Loucy (cell line): ENCODE results near the gene CEMIP2.

Experiments
- CTCF ChIP-seq: fragments of 200-600 bp; sonication (generic); conservative IDR thresholded peaks from 2 replicates; pipeline ENCODE4 v1.5.1; 2014; ENCODE audit warnings: mild to moderate bottlenecking, antibody characterized with exemption, low read length
- EZH2phosphoT487 ChIP-seq: fragments of 200-600 bp; IDR thresholded peaks from 2 replicates; pipeline ENCODE4 v1.6.1; 2018; ENCODE audit warnings: antibody characterized with exemption, mild to moderate bottlenecking, moderate library complexity, borderline replicate concordance

GRCh38 chr9:71763832-71764231 is 4.5 kb downstream of the CEMIP2 start:
- TF ChIP-seq CTCF (no peak), EZH2phosphoT487 (no peak)
